SU-DHL-6 (cell line): Measurements from ENCODE around the gene ZFP36L1.

Experiments used
- H2AFZ ChIP-seq: fragments of 200-600 bp; sonication (generic); 2 replicates; pipeline ENCODE4 v1.6.1; 2014; ENCODE audit warnings: low read depth, mild to moderate bottlenecking, moderate library complexity, mixed read lengths, antibody characterized with exemption, low read length; ENCODE audit not compliant: severe bottlenecking
- H3F3A ChIP-seq: fragments of 200-600 bp; shearing (Covaris generic); 2 replicates; pipeline ENCODE4 v1.6.0; 2016; ENCODE audit warnings: antibody characterized with exemption, mild to moderate bottlenecking; ENCODE audit not compliant: insufficient read depth
- H3K27ac ChIP-seq: fragments of 200-600 bp; sonication (generic); 2 replicates; pipeline ENCODE4 v1.5.1; 2016; ENCODE audit warnings: low read depth, mild to moderate bottlenecking, low read length, moderate library complexity, mixed read lengths
- H3K27me3 ChIP-seq: fragments of 200-600 bp; sonication (generic), shearing (Covaris generic); 2 replicates; pipeline ENCODE4 v1.6.0; 2014; ENCODE audit warnings: mild to moderate bottlenecking, low read length
- H3K36me3 ChIP-seq: fragments of 200-600 bp; sonication (generic); 2 replicates; pipeline ENCODE4 v1.6.1; 2014; ENCODE audit warnings: mild to moderate bottlenecking, low read length, mixed read lengths
- H3K4me2 ChIP-seq: fragments of 300-600, 200-600 bp; shearing (Covaris generic), sonication (generic); 2 replicates; pipeline ENCODE4 v1.6.0; 2014; ENCODE audit warnings: low read length, low read depth, mild to moderate bottlenecking; ENCODE audit not compliant: poor library complexity, severe bottlenecking
- H3K4me3 ChIP-seq: fragments of 200-600 bp; sonication (generic); 2 replicates; pipeline ENCODE4 v1.5.1; 2014; ENCODE audit warnings: antibody characterized with exemption, low read length, mild to moderate bottlenecking, mixed read lengths; ENCODE audit not compliant: insufficient read depth, poor library complexity, severe bottlenecking
- H3K79me2 ChIP-seq: fragments of 200-600 bp; sonication (generic); 2 replicates; pipeline ENCODE4 v1.6.1; 2014; ENCODE audit warnings: mild to moderate bottlenecking, low read length, moderate library complexity; ENCODE audit not compliant: insufficient read depth
- H3K9ac ChIP-seq: fragments of 200-600 bp; sonication (generic); 2 replicates; pipeline ENCODE4 v1.7.0; 2014; ENCODE audit warnings: mild to moderate bottlenecking, low read length
- H3K9me2 ChIP-seq: fragments of 200-600 bp; sonication (generic); replicated peaks from 2 replicates; pipeline ENCODE4 v1.6.1; 2014; ENCODE audit warnings: low read length; ENCODE audit not compliant: insufficient read depth
- H3K9me3 ChIP-seq: fragments of 200-600 bp; sonication (generic); 2 replicates; pipeline ENCODE4 v1.6.1; 2014; ENCODE audit warnings: low read length, mixed read lengths; ENCODE audit not compliant: insufficient read depth
- H4K20me1 ChIP-seq: fragments of 200-600 bp; sonication (generic); 2 replicates; pipeline ENCODE4 v1.6.1; 2014; ENCODE audit warnings: low read depth, mild to moderate bottlenecking, antibody characterized with exemption, low read length, moderate library complexity, mixed read lengths
- EZH2phosphoT487 ChIP-seq: fragments of 200-600 bp; sonication (generic), shearing (Covaris generic); conservative IDR thresholded peaks from 2 replicates; pipeline ENCODE4 v1.6.1; 2018; ENCODE audit warnings: mild to moderate bottlenecking, antibody characterized with exemption, low read length, moderate library complexity, mixed read lengths
- TF ChIP-seq, protein P1 (sequence below): fragments of 200-600 bp; sonication (generic); IDR thresholded peaks from one replicate; pipeline ENCODE4 v1.5.1; 2017; ENCODE audit warnings: antibody characterized with exemption, mild to moderate bottlenecking, low read length, moderate library complexity; ENCODE audit not compliant: insufficient read depth, poor library complexity, severe bottlenecking

ZFP36L1 gene

DNA sequence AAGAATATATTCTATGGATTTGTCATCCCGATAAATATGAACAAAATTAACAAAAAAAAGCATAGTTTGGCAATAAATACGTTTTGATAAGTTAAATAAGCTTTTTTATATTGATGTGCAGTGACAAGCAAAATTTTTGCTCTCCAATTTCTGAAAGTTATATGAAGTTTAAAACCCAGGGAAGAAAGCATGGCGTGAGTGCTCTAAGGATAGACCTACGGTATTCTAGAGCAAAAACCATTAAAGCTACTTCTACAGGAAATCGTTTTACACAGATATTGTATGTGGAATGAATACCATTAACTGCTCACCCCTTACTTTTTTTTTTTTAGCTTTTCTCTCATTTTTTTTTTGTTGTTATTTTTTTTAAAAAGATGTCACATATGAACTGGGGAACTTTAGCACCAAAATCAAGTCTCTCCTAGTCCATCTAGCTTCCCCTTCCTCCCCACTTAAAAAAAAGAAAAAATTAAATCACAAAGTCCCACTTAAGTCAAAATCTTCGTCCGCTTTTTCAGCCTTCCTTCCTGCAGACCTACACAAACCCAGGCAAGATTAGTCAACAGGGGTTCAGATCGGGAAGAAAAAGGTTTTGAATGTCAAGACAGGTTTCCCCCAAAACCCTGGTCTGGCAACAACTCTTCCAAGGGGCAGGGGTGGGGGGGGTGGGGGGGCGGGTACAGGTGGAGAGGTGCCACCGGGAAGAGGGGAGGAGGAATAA lies 4.4 kb downstream of the ZFP36L1 start:
- Histone ChIP-seq H2AFZ (no peak overlapping the region), H3K79me2 (peaks cover 39% of the 10 kb centered on the region), H3K4me3 (no peak overlapping the region), H3K9ac (no peak overlapping the region), H4K20me1 (peaks cover 33% of the 10 kb centered on the region), H3K4me2 (peak overlapping the region; percentile 98), H3F3A (peaks cover 81% of the 10 kb centered on the region), H3K27ac (peak overlapping the region; percentile 43), H3K9me3 (no peaks in the 10 kb centered on the region), H3K27me3 (no peaks in the 10 kb centered on the region), H3K36me3 (peaks cover 46% of the 10 kb centered on the region), H3K9me2 (no peaks in the 10 kb centered on the region)
- no peak for TF ChIP-seq EZH2phosphoT487
- TF ChIP-seq, protein P1, sequence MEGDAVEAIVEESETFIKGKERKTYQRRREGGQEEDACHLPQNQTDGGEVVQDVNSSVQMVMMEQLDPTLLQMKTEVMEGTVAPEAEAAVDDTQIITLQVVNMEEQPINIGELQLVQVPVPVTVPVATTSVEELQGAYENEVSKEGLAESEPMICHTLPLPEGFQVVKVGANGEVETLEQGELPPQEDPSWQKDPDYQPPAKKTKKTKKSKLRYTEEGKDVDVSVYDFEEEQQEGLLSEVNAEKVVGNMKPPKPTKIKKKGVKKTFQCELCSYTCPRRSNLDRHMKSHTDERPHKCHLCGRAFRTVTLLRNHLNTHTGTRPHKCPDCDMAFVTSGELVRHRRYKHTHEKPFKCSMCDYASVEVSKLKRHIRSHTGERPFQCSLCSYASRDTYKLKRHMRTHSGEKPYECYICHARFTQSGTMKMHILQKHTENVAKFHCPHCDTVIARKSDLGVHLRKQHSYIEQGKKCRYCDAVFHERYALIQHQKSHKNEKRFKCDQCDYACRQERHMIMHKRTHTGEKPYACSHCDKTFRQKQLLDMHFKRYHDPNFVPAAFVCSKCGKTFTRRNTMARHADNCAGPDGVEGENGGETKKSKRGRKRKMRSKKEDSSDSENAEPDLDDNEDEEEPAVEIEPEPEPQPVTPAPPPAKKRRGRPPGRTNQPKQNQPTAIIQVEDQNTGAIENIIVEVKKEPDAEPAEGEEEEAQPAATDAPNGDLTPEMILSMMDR: no peak

DNA sequence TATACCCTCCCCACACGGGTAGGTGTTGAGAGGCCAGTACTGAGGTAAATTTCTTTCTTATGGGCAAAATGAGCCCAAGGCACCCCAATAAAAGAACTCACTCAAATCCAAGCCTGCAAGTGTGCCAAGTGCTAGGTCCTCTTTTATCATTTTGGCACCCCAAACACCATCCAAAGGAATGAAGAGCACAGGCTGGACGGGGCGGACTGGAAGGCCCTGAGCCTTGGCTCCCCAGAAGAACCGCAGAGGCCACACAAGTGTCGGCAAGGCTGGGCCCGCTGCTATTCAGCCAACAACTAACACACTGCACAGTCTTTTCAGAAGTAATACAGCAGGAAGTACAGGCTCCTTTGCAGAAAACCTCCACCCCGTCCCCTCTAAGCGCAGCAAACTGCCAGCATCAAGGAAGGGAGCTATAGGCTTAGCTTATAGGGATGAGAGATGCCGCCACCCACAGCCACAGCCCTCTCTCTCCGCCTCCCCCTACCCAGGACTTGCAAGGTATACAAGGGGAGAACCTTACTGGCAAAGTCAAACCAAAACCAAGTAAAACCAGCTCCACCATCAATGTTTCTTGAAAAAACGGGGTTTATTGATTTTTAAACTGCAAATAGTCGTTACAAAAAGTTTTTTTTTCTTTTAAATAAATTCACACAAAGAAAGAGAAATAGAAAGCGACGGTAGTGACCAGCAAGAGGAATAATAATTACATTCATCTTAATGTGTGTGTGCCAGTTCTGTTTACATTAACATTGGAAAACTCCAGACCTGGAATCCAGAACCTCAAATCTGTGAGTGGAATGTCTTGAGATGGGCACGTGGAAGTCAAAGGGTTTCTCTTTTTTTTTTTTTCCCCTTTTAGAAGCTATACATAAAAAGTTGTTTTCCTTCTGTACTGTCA lies 5.5 kb downstream of the ZFP36L1 start:
- Histone ChIP-seq H3K9me2 (no peaks in the 10 kb centered on the region), H3K36me3 (peaks cover 45% of the 10 kb centered on the region), H3F3A (peaks cover 79% of the 10 kb centered on the region), H3K79me2 (peaks cover 34% of the 10 kb centered on the region), H4K20me1 (peaks cover 31% of the 10 kb centered on the region), H3K4me3 (no peak overlapping the region), H3K9ac (no peak overlapping the region), H3K27me3 (no peaks in the 10 kb centered on the region), H3K27ac (peak overlapping the region; percentile 43; the same call in 1 of the 2 replicates), H3K9me3 (no peaks in the 10 kb centered on the region), H3K4me2 (peak overlapping the region; percentile 98), H2AFZ (no peak overlapping the region)
- TF ChIP-seq, protein P1: no peak
- TF ChIP-seq EZH2phosphoT487: no peak

DNA sequence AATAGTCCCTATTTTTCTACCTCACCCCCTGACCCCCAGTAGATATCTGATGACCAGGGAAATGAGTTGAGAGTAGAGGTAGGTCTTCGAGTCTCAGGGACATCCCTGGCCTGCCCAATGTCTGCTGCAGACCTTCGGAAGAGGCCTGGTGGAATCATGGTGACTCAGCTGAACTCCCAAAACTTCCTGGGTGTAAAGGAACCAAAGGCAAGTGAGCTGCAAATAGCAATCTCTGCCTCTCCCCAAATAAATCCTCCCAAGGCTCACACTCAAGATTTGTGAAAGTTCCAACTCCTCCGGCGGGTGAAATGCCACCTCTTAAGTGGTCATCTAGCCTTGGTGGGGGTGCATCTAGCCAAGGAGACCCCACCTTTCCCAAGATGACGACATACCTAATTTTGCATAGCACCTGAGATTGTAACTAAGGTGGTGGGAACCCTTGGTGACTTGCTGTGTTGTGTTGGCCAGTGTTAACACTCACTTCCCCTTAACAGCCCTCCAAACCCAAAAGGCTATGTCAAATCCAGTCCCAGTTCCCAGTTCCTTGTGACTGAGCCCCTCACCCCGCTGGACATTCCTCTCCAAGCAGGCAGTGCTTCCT lies 6.3 kb downstream of the ZFP36L1 start:
- Histone ChIP-seq H3F3A (peaks cover 72% of the 10 kb centered on the region), H3K9ac (no peak overlapping the region), H3K27ac (peak overlapping the region; percentile 43; the same call in 1 of the 2 replicates), H3K9me2 (no peaks in the 10 kb centered on the region), H3K9me3 (no peaks in the 10 kb centered on the region), H3K79me2 (peaks cover 26% of the 10 kb centered on the region), H3K27me3 (no peaks in the 10 kb centered on the region), H3K36me3 (peaks cover 38% of the 10 kb centered on the region), H2AFZ (no peak overlapping the region), H3K4me3 (no peak overlapping the region), H4K20me1 (peaks cover 25% of the 10 kb centered on the region), H3K4me2 (no peak overlapping the region)
- TF ChIP-seq, protein P1: no peak
- TF ChIP-seq EZH2phosphoT487: no peak
